Sigmoid colon (tissue), 3 donors: Measurements from ENCODE around the gene CASP5.

ENCODE experiments used
- POLR2A ChIP-seq, 2 donors: fragments of 450-650 bp; IDR thresholded peaks; one replicate each; pipeline ENCODE4 v1.6.1; 2016; ENCODE audit warnings: antibody characterized with exemption in 2 of 2, mild to moderate bottlenecking in 2 of 2, moderate library complexity in 2 of 2
- TF ChIP-seq, protein P1 (sequence below), 4 experiments: fragments of 450-650 bp in 3 of 4; fragments of 200-600 bp in 1 of 4; IDR thresholded peaks; one replicate each; pipeline ENCODE4 v1.5.1; 2016 to 2019; ENCODE audit warnings: antibody characterized with exemption in 4 of 4, mild to moderate bottlenecking in 3 of 4, moderate library complexity in 2 of 4

DNA sequence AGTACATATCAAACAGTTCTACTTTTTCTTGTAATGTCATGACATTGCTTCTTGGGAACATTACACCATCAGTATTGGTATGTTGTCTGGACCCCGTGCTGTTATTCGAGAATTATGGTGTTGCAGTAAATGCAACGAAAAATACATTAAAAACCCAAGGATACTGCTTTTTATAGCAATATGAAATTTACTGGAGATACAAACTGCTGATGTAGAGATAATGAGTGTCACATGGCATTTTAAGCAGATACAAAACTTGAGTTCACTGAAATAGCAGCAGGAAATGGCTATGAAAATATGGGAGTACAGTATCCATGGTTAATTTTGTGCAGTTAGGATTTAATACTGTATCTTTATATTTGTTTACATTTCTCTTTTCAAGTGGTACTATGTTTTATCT lies 29.5 kb upstream of the CASP5 start:
- TF ChIP-seq, protein P1, sequence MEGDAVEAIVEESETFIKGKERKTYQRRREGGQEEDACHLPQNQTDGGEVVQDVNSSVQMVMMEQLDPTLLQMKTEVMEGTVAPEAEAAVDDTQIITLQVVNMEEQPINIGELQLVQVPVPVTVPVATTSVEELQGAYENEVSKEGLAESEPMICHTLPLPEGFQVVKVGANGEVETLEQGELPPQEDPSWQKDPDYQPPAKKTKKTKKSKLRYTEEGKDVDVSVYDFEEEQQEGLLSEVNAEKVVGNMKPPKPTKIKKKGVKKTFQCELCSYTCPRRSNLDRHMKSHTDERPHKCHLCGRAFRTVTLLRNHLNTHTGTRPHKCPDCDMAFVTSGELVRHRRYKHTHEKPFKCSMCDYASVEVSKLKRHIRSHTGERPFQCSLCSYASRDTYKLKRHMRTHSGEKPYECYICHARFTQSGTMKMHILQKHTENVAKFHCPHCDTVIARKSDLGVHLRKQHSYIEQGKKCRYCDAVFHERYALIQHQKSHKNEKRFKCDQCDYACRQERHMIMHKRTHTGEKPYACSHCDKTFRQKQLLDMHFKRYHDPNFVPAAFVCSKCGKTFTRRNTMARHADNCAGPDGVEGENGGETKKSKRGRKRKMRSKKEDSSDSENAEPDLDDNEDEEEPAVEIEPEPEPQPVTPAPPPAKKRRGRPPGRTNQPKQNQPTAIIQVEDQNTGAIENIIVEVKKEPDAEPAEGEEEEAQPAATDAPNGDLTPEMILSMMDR (IDR thresholded peaks at IDR 0.05): no peak
- no peak for TF ChIP-seq POLR2A (IDR thresholded peaks at IDR 0.05)
